SK-N-SH (cell line): ENCODE measurements around the gene DNASE2B. TPM values are rescaled to one million over a fixed set of nuclear protein-coding genes. Genes with fewer than 3 reads are reported as not detected.

Experiments
- CTCF ChIA-PET: fragments of 300-600, 350-600 bp; formaldehyde crosslinking; extraction: SDS; loops from one replicate; lab custom pipeline; 2021; lab: Yijun Ruan, JAX
- POLR2A ChIA-PET: fragments of 350-600 bp; sonication (Branson Sonifier 250); formaldehyde crosslinking; extraction: SDS; loops from one replicate; lab custom pipeline; 2020; ENCODE audit warnings: antibody characterized with exemption, inconsistent platforms; lab: Yijun Ruan, JAX
- DNase-seq: peaks from one replicate; pipeline ENCODE4 v3.0.0; 2012
- H2AFZ ChIP-seq: fragments of 200-600 bp; sonication (generic); 2 replicates; pipeline ENCODE4 v1.8.1; 2016; ENCODE audit warnings: antibody characterized with exemption, mild to moderate bottlenecking, low read depth
- H3F3A ChIP-seq: fragments of 200-600 bp; sonication (generic); replicated peaks from 2 replicates; pipeline ENCODE3; 2016; ENCODE audit warnings: antibody characterized with exemption, mild to moderate bottlenecking; ENCODE audit not compliant: insufficient read depth
- H3K27ac ChIP-seq, 2 experiments: fragments of 200-500 bp in 1 of 2; fragments of 200-600 bp in 1 of 2; sonication (Bioruptor generic) in 1 of 2; sonication (generic), shearing (Covaris generic) in 1 of 2; 2 replicates each; pipeline versions ENCODE4 v1.5.1 to v1.6.1; 2014 to 2016; ENCODE audit warnings: low read depth in 2 of 2, inconsistent platforms in 1 of 2, low read length in 1 of 2, mild to moderate bottlenecking in 1 of 2, mixed read lengths in 1 of 2
- H3K27me3 ChIP-seq: fragments of 200-600 bp; sonication (generic), shearing (Covaris generic); 2 replicates; pipeline ENCODE4 v1.6.1; 2016; ENCODE audit warnings: mixed run types; ENCODE audit not compliant: insufficient read depth
- H3K36me3 ChIP-seq, 2 experiments: fragments of 200-500 bp in 1 of 2; fragments of 200-600 bp in 1 of 2; sonication (Bioruptor generic) in 1 of 2; sonication (generic) in 1 of 2; replicated peaks in 1 of 2; 2 replicates each; pipeline versions ENCODE3 to v1.5.1; 2014 to 2016; ENCODE audit warnings: low read length in 1 of 2, mild to moderate bottlenecking in 1 of 2; ENCODE audit not compliant: insufficient read depth in 2 of 2, control insufficient read depth in 1 of 2
- H3K4me1 ChIP-seq, 2 experiments: fragments of 200-500 bp in 1 of 2; fragments of 200-600 bp in 1 of 2; sonication (Bioruptor generic) in 1 of 2; sonication (generic), shearing (Covaris generic) in 1 of 2; 2 replicates each; pipeline versions ENCODE4 v1.5.1 to v1.6.1; 2014 to 2016; ENCODE audit warnings: low read depth in 1 of 2, low read length in 1 of 2, mixed run types in 1 of 2; ENCODE audit not compliant: insufficient read depth in 2 of 2, control insufficient read depth in 1 of 2
- H3K4me2 ChIP-seq: fragments of 200-600 bp; sonication (generic), shearing (Covaris generic); 2 replicates; pipeline ENCODE4 v1.6.1; 2017; ENCODE audit warnings: mixed run types
- H3K4me3 ChIP-seq, 2 experiments: fragments of 200-500 bp in 1 of 2; fragments of 200-600 bp in 1 of 2; sonication (Bioruptor generic) in 1 of 2; sonication (generic), shearing (Covaris generic) in 1 of 2; 2 replicates each; pipeline versions ENCODE4 v1.5.1 to v1.8.1; 2014 to 2016; ENCODE audit warnings: low read depth in 2 of 2, inconsistent platforms in 1 of 2, low read length in 1 of 2, mild to moderate bottlenecking in 1 of 2, mixed read lengths in 1 of 2, moderate library complexity in 1 of 2
- H3K79me2 ChIP-seq: fragments of 200-600 bp; sonication (generic); 2 replicates; pipeline ENCODE4 v1.8.1; 2017; ENCODE audit warnings: mild to moderate bottlenecking; ENCODE audit not compliant: insufficient read depth
- H3K9ac ChIP-seq: fragments of 200-600 bp; sonication (generic); 2 replicates; pipeline ENCODE4 v1.6.1; 2017; ENCODE audit warnings: mixed run types
- H3K9me2 ChIP-seq: fragments of 200-600 bp; sonication (generic); 2 replicates; pipeline ENCODE4 v1.6.1; 2017; ENCODE audit warnings: mixed run types
- H3K9me3 ChIP-seq: fragments of 200-600 bp; sonication (generic); 2 replicates; pipeline ENCODE4 v1.6.1; 2017; ENCODE audit warnings: mixed run types, mild to moderate bottlenecking, moderate library complexity
- H4K20me1 ChIP-seq: fragments of 200-600 bp; sonication (generic); 2 replicates; pipeline ENCODE4 v1.6.1; 2017; ENCODE audit warnings: mild to moderate bottlenecking, mixed run types; ENCODE audit not compliant: insufficient read depth
- CHD2 ChIP-seq: fragments of 150-350 bp; IDR thresholded peaks from 2 replicates; pipeline ENCODE4 v1.6.1; 2018; ENCODE audit warnings: low read length; ENCODE audit not compliant: partially characterized antibody
- EP300 ChIP-seq, 2 experiments: IDR thresholded peaks; 2 replicates each; pipeline versions ENCODE4 v1.4.0 to v1.6.1; 2012; ENCODE audit warnings: borderline replicate concordance in 1 of 2, low read depth in 1 of 2, low read length in 1 of 2
- FOXM1 ChIP-seq: IDR thresholded peaks from 2 replicates; pipeline ENCODE4 v1.4.0; 2012; ENCODE audit warnings: low read depth, mild to moderate bottlenecking
- GABPA ChIP-seq: IDR thresholded peaks from 2 replicates; pipeline ENCODE4 v1.4.0; 2012; ENCODE audit warnings: low read depth, mild to moderate bottlenecking
- NRF1 ChIP-seq: IDR thresholded peaks from 2 replicates; pipeline ENCODE4 v1.6.1; 2012; ENCODE audit warnings: low read depth, mild to moderate bottlenecking, low read length
- TEAD4 ChIP-seq: IDR thresholded peaks from 2 replicates; pipeline ENCODE4 v1.4.0; 2012; ENCODE audit warnings: mild to moderate bottlenecking, borderline replicate concordance; ENCODE audit not compliant: insufficient read depth
- USF1 ChIP-seq: IDR thresholded peaks from 2 replicates; pipeline ENCODE4 v1.4.0; 2012; ENCODE audit warnings: low read depth, borderline replicate concordance
- USF2 ChIP-seq: fragments of 150-350 bp; IDR thresholded peaks from 2 replicates; pipeline ENCODE4 v1.6.1; 2017; ENCODE audit warnings: antibody characterized with exemption, low read length, low read depth, borderline replicate concordance
- WGBS: methylation state at CpG from one replicate; pipeline ENCODE4 v1.1.6; 2017; ENCODE audit warnings: low lambda C conversion rate; 5-methylcytosine and 5-hydroxymethylcytosine counted together
- polyA plus RNA-seq, 3 experiments: library from polyadenylated mRNA; depleted of rRNA; stranded (reverse); fragments of >200 nt; gene quantifications; 2 replicates each; pipeline ENCODE4 v1.2.3, GENCODE V29; 2012
- TF ChIP-seq, protein P1 (sequence below): IDR thresholded peaks from 2 replicates; pipeline ENCODE4 v1.4.0; 2012; ENCODE audit warnings: low read depth, borderline replicate concordance
- TF ChIP-seq, protein P2 (sequence below): fragments of 200-600 bp; sonication (generic); IDR thresholded peaks from 2 replicates; pipeline ENCODE4 v1.6.1; 2017; ENCODE audit warnings: antibody characterized with exemption, mild to moderate bottlenecking, moderate library complexity
- TF ChIP-seq, protein P3 (sequence below): IDR thresholded peaks from 2 replicates; pipeline ENCODE4 v1.4.0; 2012; ENCODE audit warnings: low read depth

DNASE2B gene
- polyA plus RNA-seq, 1 of the 3 experiments (the other 2 are of a cell fraction) = 0.03 TPM

DNA sequence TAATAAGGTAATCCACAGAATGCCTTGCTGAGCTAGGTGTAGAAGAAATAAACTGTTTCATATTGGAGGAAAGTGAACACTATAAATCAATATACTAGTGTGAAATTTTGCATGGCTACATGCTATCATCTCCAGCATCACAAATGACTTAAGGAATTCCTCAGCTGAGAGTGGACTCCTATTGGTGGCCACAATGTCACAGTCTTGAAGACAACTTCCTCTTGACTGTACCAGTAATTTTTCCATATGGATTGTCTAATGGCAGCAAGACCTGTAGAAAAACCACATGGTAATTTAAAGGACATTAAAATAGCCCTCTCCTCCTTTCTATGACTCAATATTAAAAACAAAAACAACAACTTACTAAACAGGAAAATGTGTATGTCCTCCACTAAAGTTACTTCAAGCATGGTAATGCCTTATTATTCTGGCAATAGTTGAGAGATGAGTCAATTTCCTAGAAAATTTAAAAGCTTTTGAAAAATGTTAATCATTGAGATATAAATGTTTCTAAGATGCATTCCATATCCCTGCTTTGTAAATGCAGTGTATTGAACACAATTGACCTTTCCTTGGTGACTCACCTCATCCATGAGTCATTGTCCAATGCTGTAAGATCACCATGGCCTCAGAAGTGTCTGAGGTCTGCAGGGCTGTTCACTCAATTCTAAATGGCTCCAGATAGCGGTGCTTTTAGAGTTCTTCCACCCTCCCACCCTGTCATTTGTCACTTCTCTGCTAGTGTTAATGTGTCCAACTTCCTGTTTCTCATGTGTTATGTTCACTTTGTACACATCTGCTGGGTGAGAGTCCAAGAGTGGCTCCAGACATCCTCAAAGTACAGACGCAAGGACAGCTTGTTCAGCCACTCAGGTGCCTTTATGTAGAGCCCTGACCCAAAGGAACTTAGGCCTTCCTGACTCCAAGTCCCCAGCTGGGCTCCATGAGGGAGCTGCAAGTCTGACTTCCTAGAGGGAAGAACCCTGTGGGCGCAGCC, 32.8 kb upstream of the DNASE2B start (continued):
- TF ChIP-seq CHD2 (no peak), USF1 (no peak), USF2 (no peak), GABPA (no peak), EP300 (IDR thresholded peaks at IDR 0.05; ENCODE audit: borderline replicate concordance in 1 of 2, low read depth in 1 of 2, low read length in 1 of 2) (peak in 1 of 2 experiments; percentile 86; a peak in 2 of 4 replicates), FOXM1 (peak; percentile 69), NRF1 (no peak)
- TF ChIP-seq, protein P1, sequence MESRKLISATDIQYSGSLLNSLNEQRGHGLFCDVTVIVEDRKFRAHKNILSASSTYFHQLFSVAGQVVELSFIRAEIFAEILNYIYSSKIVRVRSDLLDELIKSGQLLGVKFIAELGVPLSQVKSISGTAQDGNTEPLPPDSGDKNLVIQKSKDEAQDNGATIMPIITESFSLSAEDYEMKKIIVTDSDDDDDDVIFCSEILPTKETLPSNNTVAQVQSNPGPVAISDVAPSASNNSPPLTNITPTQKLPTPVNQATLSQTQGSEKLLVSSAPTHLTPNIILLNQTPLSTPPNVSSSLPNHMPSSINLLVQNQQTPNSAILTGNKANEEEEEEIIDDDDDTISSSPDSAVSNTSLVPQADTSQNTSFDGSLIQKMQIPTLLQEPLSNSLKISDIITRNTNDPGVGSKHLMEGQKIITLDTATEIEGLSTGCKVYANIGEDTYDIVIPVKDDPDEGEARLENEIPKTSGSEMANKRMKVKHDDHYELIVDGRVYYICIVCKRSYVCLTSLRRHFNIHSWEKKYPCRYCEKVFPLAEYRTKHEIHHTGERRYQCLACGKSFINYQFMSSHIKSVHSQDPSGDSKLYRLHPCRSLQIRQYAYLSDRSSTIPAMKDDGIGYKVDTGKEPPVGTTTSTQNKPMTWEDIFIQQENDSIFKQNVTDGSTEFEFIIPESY = no peak

GRCh38 chr1:84366786-84367185, 31.5 kb upstream of the DNASE2B start:
- DNase-seq = no peak
- TF ChIP-seq, protein P2, sequence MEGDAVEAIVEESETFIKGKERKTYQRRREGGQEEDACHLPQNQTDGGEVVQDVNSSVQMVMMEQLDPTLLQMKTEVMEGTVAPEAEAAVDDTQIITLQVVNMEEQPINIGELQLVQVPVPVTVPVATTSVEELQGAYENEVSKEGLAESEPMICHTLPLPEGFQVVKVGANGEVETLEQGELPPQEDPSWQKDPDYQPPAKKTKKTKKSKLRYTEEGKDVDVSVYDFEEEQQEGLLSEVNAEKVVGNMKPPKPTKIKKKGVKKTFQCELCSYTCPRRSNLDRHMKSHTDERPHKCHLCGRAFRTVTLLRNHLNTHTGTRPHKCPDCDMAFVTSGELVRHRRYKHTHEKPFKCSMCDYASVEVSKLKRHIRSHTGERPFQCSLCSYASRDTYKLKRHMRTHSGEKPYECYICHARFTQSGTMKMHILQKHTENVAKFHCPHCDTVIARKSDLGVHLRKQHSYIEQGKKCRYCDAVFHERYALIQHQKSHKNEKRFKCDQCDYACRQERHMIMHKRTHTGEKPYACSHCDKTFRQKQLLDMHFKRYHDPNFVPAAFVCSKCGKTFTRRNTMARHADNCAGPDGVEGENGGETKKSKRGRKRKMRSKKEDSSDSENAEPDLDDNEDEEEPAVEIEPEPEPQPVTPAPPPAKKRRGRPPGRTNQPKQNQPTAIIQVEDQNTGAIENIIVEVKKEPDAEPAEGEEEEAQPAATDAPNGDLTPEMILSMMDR = no peak
- no peak for TF ChIP-seq EP300 (IDR thresholded peaks at IDR 0.05; ENCODE audit: borderline replicate concordance in 1 of 2, low read depth in 1 of 2, low read length in 1 of 2)
- TF ChIP-seq TEAD4 = no peak
- TF ChIP-seq, protein P3, sequence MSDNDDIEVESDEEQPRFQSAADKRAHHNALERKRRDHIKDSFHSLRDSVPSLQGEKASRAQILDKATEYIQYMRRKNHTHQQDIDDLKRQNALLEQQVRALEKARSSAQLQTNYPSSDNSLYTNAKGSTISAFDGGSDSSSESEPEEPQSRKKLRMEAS = no peak
- TF ChIP-seq NRF1 = no peak
- 97% methylated on average over 2 of the region's 2 CpGs for WGBS
- H3K79me2 ChIP-seq = no peaks in the 10 kb centered on the region
- POLR2A ChIA-PET = no interaction called here
- no peaks in the 10 kb centered on the region for H3K9me3 ChIP-seq
- H3K4me2 ChIP-seq = no peak overlapping the region
- H3K36me3 ChIP-seq = no peaks in the 10 kb centered on the region
- no peak overlapping the region for H3K9ac ChIP-seq
- H3K9me2 ChIP-seq = no peaks in the 10 kb centered on the region
- no peaks in the 10 kb centered on the region for H4K20me1 ChIP-seq
- H3K4me1 ChIP-seq = peaks cover 2 to 25% of the 10 kb centered on the region in 2 experiments; a peak in 3 of 4 replicates
- H3K27ac ChIP-seq = no peak overlapping the region; a peak in 1 of 4 replicates
- H3K4me3 ChIP-seq = no peak overlapping the region
- H3F3A ChIP-seq = peaks cover 12% of the 10 kb centered on the region
- H2AFZ ChIP-seq = no peak overlapping the region
- CTCF ChIA-PET = interaction anchor here (0.6 kb wide), 1 partner anchor 119 kb away, joined by 3 read pairs; no protein-coding TSS in a partner anchor
- no peaks in the 10 kb centered on the region for H3K27me3 ChIP-seq
